NCI-H1436 treated with DMSO at 0.1 percent for 48 hours (cell line): ENCODE data around the gene CA4.

ENCODE experiments used
- DNase-seq: peaks from one replicate; lab custom pipeline; 2025; lab: John Stamatoyannopoulos, UW

Gene CA4

GRCh38 chr17:60130466-60130865 is 19.3 kb upstream of the CA4 start:
- no peak for DNase-seq

- no peak for DNase-seq
Observed at GRCh38 chr17:60134396-60135150, 15.2 kb upstream of the CA4 start.

- peak; percentile 71 for DNase-seq
Observed at GRCh38 chr17:60135151-60135950, 14.4 kb upstream of the CA4 start.

DNA sequence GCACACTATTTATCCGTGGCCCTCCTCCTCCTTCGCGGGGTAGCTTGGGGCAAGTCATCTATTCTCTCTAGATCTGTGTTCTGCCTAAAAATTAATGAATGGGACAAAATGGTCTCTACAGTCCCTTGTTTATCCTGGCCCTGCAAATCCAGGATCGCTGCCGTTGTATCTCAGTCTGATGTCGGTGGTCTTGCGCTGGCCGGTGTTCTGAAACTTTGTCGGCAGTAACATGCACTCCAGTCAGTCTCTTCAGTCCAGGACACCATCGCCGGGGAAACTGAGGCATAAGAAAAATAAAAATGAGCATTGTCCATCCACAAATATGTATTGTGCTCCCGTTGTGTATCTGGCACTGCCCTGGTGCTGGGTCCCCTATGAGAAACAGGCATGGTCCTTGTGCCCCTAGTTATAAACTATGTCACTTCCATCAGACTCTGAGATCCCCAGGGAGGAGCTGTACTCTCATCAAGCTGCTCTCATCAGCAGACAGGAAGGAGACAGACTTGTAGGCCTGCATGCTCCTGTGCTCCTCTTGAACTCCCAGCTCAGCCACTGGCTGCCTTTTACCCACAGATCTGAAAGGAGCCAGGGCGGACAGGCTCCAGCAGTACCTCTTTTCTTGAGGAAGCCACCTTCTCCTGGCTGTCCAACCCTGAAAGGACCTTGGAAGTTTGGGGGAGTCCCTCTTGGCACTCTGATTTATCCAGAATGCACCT is 13.7 kb upstream of the CA4 start:
- no peak for DNase-seq

DNA sequence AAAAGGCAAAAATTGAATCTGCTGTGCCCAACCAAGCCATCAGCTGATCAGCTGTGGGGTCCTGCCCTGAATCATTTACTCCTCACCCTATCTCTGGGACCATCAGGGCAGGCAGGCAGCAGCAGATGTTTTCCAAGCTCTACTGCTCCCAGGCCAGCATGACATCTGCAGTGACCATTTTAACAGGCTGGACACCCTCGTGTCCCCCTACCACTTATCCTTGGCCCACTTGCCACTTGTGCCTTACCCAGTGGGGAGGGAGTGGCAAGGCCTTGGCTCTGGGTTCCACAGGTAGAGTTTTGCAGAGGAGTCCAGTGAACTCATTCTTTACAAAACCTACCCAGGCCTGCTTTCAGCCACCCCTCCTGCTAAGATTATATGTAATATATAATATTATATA is 12.0 kb upstream of the CA4 start:
- no peak for DNase-seq

GRCh38 chr17:60138769-60139437 is 10.9 kb upstream of the CA4 start:
- DNase-seq: no peak

- no peak for DNase-seq
Observed at GRCh38 chr17:60139438-60140285, 10.1 kb upstream of the CA4 start.

DNA sequence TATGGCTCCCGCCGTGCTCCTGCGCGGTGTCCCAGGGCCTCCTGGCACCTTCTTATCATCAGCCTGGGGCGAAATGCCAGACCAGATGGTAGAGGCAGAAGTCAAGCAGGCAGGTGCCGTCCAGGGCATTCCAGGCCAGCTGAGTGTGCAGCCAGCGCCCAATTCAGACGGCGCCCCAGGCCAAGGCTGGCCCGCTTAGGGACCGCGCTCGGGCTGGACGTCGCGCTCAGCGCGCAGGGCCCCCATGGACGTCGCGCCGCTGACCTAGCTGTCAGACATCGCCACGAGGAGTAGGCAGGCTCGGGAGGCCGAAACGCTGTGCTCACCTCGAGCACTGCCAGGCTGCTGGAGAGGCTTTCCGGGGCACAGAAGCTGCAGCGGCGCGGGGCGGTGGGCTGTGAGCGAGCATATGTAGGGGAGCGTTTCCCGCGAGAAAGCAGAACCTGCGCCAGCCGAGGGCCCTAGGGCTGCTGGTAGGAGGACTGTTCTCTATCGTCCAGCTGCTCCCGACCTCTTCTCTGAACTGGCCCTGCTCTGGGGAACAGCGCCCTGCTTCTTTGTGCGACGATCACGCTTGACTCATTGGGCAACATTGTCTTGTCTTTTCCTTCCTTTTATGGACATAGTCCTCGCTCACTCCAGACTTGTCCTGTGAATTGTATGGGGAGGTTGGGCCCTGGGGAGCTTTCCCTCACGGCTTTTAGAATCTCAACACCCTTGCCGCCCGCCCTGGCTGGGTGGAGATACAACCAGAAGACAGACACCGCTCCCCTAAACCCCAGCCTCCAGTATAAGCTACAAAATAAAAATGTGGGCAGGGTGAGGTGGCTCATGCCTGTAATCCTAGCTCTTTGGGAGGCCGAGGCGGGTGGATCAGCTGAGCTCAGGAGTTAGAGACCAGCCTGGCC is 8.4 kb upstream of the CA4 start:
- DNase-seq: no peak

GRCh38 chr17:60142872-60143499 is 6.8 kb upstream of the CA4 start:
- DNase-seq: peak; percentile 67

DNA sequence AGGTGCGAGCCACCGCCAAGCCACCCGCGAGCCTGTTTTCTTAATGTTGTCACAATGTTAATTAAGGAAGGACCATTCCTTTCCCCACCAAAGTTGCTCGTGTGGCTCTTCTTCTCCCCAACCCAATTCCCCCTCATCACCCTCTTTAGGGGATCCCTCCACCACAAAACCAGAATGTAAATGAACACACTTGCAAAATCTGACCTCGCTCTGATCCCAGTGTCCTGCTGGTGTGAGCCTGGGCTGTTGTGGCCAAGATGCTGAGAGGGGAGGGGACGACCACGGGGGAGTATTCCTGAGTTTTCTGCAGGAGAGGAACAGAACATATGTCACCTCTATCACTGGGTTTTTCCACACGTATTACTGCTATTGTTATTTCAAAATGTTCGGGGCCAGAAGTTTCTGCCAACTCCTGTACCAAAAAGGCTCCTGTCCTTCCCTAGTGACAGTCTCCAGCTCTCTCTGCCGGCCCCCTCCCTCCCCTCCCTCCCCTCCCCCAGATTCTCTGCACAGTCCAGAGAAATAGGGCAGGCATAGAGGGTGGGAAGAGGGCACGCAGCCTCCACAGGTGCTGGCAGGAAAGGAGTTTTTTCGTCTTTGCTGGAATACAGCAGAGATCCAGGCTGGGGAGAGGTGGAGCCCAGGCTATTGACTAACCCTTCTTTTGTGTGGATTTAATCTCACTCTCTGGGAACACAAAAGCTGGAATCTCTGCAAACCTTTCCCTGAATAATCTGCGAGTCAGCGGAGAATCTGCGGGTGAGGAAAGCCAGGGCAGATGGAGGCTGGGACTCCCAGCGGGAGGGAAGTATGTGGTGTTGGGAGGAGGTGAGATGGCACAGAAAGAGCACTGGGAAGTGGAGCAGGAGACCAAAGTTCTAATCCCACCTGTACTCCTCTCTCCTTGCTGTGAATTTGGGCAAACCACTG is 4.5 kb upstream of the CA4 start:
- no peak for DNase-seq

- no peak for DNase-seq
Observed at GRCh38 chr17:60146206-60146605, 3.6 kb upstream of the CA4 start.

- no peak for DNase-seq
Observed at GRCh38 chr17:60147553-60148223, 2.1 kb upstream of the CA4 start.

GRCh38 chr17:60148373-60148772 is 1.4 kb upstream of the CA4 start:
- no peak for DNase-seq

- no peak for DNase-seq
Observed at GRCh38 chr17:60151355-60151754, 1.6 kb downstream of the CA4 start.

DNA sequence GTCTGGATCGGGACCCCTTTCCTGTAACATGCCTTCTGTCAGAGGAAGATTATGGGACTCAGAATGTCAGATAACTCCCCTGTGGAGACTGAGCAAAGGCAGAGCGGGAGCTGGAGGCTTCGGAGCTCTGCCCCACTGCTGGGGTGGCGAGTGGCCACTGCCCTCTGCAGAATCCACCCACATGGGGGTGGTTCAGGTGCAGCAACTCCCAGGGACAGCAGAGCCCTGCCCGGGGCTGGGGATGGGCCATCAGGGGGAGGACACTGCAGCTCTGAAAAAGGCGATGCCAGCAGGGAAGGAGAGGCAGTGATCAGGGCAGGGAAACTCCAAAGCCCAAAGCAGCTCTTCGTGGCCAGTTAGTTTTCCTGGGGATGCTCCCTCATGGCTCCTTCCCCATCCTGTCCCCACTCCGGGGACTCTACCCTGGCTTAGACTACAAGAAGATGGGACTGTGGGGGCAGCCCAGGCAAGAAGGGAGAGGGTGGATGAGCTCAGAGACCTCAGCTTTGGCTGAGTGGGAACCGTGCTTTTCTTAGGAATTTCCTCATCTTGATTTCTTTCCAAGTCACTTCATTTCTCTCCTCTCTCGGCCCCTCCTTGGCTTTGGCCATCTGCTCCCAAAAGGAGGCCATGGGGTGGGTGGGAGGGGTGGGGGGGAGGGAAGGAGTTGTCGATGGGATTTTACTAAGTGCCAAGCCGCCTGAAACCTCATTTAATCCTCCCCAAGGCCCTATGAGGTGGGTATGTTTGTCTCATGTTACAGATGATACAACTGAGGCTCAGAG is 4.0 kb downstream of the CA4 start:
- no peak for DNase-seq

- no peak for DNase-seq
Observed at GRCh38 chr17:60154616-60155426, 5.0 kb downstream of the CA4 start.
